ENCODE results near the gene PRKAR1A.

Gene PRKAR1A

GRCh38 chr17:68512960-68513474 is 787 bp downstream of the PRKAR1A start:
- peaks cover 25% of the 10 kb centered on the region for H3K4me1 ChIP-seq (ENCODE audit: low read length)
- H4K20me1 ChIP-seq (ENCODE audit: insufficient read depth, low read length): 0 out of 2 replicates have a peak, but pooled peaks cover 3% of the 10 kb centered on the region
- peaks cover 5% of the 10 kb centered on the region for H3K36me3 ChIP-seq (replicated peaks; ENCODE audit: insufficient read depth, low read length)
- H3K27ac ChIP-seq (ENCODE audit: low read length): peak overlapping the region; percentile 99
- H3K9me2 ChIP-seq (replicated peaks; ENCODE audit: insufficient read depth, low read length): no peaks in the 10 kb centered on the region
- H3K4me3 ChIP-seq (ENCODE audit: low read length): peak overlapping the region; percentile 90
- peak; percentile 16 for DNase-seq
- no peaks in the 10 kb centered on the region for H3K27me3 ChIP-seq (replicated peaks; ENCODE audit: insufficient read depth, low read length)
- H3F3A ChIP-seq (ENCODE audit: insufficient read depth, low read length): peaks cover 13% of the 10 kb centered on the region
- H3K4me2 ChIP-seq (ENCODE audit: low read depth, low read length): peak overlapping the region; percentile 86
- TF ChIP-seq EZH2 (optimal IDR thresholded peaks at IDR 0.05; ENCODE audit: low read depth, low read length) (no peak), CTCF (IDR thresholded peaks at IDR 0.05; ENCODE audit: low read length) (0 out of 2 replicates have a peak, but pooled peaks have one; percentile 7)
- H2AFZ ChIP-seq (ENCODE audit: low read length): no peak overlapping the region
- H3K9me3 ChIP-seq (replicated peaks; ENCODE audit: insufficient read depth, low read length): no peaks in the 10 kb centered on the region
- peak overlapping the region; percentile 99 for H3K9ac ChIP-seq (ENCODE audit: low read length)
- peaks cover 56% of the 10 kb centered on the region for H3K79me2 ChIP-seq (ENCODE audit: low read length)

GRCh38 chr17:68513932-68514331 is 1.7 kb downstream of the PRKAR1A start:
- H3K9me2 ChIP-seq (replicated peaks; ENCODE audit: insufficient read depth, low read length): no peaks in the 10 kb centered on the region
- peaks cover 13% of the 10 kb centered on the region for H3F3A ChIP-seq (ENCODE audit: insufficient read depth, low read length)
- no peaks in the 10 kb centered on the region for H3K9me3 ChIP-seq (replicated peaks; ENCODE audit: insufficient read depth, low read length)
- no peak for DNase-seq
- 0 out of 2 replicates have a peak, but pooled peaks cover 3% of the 10 kb centered on the region for H4K20me1 ChIP-seq (ENCODE audit: insufficient read depth, low read length)
- no peaks in the 10 kb centered on the region for H3K27me3 ChIP-seq (replicated peaks; ENCODE audit: insufficient read depth, low read length)
- no peak overlapping the region for H2AFZ ChIP-seq (ENCODE audit: low read length)
- peak overlapping the region; percentile 90 for H3K4me3 ChIP-seq (ENCODE audit: low read length)
- H3K9ac ChIP-seq (ENCODE audit: low read length): peak overlapping the region; percentile 99; the same call in 1 of the 2 replicates
- TF ChIP-seq EZH2phosphoT487 (IDR thresholded peaks at IDR 0.05; ENCODE audit: low read length) (no peak), CTCF (IDR thresholded peaks at IDR 0.05; ENCODE audit: low read length) (no peak), EZH2 (optimal IDR thresholded peaks at IDR 0.05; ENCODE audit: low read depth, low read length) (no peak)
- H3K79me2 ChIP-seq (ENCODE audit: low read length): peaks cover 63% of the 10 kb centered on the region
- peaks cover 5% of the 10 kb centered on the region for H3K36me3 ChIP-seq (replicated peaks; ENCODE audit: insufficient read depth, low read length)
- peaks cover 25% of the 10 kb centered on the region for H3K4me1 ChIP-seq (ENCODE audit: low read length)
- H3K27ac ChIP-seq (ENCODE audit: low read length): no peak overlapping the region
- peak overlapping the region; percentile 86 for H3K4me2 ChIP-seq (ENCODE audit: low read depth, low read length)

GRCh38 chr17:68514831-68515635 is 2.8 kb downstream of the PRKAR1A start:
- no peak overlapping the region for H2AFZ ChIP-seq (ENCODE audit: low read length)
- H3K9me3 ChIP-seq (replicated peaks; ENCODE audit: insufficient read depth, low read length): no peaks in the 10 kb centered on the region
- H3K9me2 ChIP-seq (replicated peaks; ENCODE audit: insufficient read depth, low read length): no peaks in the 10 kb centered on the region
- H4K20me1 ChIP-seq (ENCODE audit: insufficient read depth, low read length): 0 out of 2 replicates have a peak, but pooled peaks cover 3% of the 10 kb centered on the region
- H3K4me2 ChIP-seq (ENCODE audit: low read depth, low read length): 0 out of 2 replicates have a peak overlapping the region, but pooled peaks have one; percentile 86
- H3K4me3 ChIP-seq (ENCODE audit: low read length): no peak overlapping the region
- no peak for TF ChIP-seq EZH2phosphoT487 (IDR thresholded peaks at IDR 0.05; ENCODE audit: low read length)
- no peak for TF ChIP-seq EZH2 (optimal IDR thresholded peaks at IDR 0.05; ENCODE audit: low read depth, low read length)
- TF ChIP-seq CTCF (IDR thresholded peaks at IDR 0.05; ENCODE audit: low read length): no peak
- peaks cover 73% of the 10 kb centered on the region for H3K79me2 ChIP-seq (ENCODE audit: low read length)
- no peak overlapping the region for H3K9ac ChIP-seq (ENCODE audit: low read length)
- H3K27ac ChIP-seq (ENCODE audit: low read length): no peak overlapping the region
- no peak for DNase-seq
- peaks cover 5% of the 10 kb centered on the region for H3K36me3 ChIP-seq (replicated peaks; ENCODE audit: insufficient read depth, low read length)
- no peaks in the 10 kb centered on the region for H3K27me3 ChIP-seq (replicated peaks; ENCODE audit: insufficient read depth, low read length)
- peaks cover 17% of the 10 kb centered on the region for H3K4me1 ChIP-seq (ENCODE audit: low read length)
- peaks cover 13% of the 10 kb centered on the region for H3F3A ChIP-seq (ENCODE audit: insufficient read depth, low read length)

Data from MM.1S (cell line).